AG09319 (cell line): ENCODE measurements around the gene MAPKAPK2.

ENCODE experiments used
- DNase-seq: peaks from one replicate; pipeline ENCODE4 v3.0.0-alpha.2; 2010; ENCODE audit warnings: low read depth; ENCODE audit errors: extremely low read depth
- TF ChIP-seq, protein P1 (sequence below): IDR thresholded peaks from 2 replicates; pipeline ENCODE4 v1.5.1; 2011; ENCODE audit warnings: low read depth, mild to moderate bottlenecking, inconsistent platforms, low read length, moderate library complexity

MAPKAPK2 gene

DNA sequence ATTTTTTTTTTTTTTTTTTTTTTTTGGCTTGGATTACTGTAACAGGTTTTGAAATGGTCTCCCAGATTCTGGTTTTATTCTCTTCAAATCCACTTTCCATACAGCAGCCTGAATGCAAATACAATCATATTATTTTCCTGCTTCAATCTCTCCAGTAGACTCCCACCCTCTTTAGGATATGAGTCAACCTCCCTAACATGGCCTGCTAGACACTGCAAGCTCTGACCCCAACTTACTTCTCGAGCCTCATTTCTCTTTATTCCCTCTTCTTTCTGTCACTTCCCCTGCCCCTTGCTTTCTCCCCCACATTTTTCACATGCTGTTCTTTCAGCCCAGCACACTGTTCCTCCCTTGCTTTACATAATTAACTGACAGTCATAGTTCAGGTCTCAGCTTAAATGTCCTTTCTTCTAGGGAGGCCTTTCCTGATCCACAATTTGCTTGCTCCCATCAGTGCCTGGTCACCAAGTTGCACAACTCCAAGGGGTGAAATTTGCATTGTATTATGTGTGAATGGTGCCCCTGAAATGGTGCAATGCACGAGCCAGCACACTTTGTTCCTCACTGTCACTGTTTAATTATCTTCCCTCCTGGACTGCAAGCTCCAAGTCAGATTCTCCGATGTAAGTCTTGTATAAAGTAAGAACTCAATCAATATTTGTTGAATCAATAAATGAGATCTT is 63.8 kb downstream of the MAPKAPK2 start:
- no peak for DNase-seq
- TF ChIP-seq, protein P1, sequence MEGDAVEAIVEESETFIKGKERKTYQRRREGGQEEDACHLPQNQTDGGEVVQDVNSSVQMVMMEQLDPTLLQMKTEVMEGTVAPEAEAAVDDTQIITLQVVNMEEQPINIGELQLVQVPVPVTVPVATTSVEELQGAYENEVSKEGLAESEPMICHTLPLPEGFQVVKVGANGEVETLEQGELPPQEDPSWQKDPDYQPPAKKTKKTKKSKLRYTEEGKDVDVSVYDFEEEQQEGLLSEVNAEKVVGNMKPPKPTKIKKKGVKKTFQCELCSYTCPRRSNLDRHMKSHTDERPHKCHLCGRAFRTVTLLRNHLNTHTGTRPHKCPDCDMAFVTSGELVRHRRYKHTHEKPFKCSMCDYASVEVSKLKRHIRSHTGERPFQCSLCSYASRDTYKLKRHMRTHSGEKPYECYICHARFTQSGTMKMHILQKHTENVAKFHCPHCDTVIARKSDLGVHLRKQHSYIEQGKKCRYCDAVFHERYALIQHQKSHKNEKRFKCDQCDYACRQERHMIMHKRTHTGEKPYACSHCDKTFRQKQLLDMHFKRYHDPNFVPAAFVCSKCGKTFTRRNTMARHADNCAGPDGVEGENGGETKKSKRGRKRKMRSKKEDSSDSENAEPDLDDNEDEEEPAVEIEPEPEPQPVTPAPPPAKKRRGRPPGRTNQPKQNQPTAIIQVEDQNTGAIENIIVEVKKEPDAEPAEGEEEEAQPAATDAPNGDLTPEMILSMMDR = no peak

DNA sequence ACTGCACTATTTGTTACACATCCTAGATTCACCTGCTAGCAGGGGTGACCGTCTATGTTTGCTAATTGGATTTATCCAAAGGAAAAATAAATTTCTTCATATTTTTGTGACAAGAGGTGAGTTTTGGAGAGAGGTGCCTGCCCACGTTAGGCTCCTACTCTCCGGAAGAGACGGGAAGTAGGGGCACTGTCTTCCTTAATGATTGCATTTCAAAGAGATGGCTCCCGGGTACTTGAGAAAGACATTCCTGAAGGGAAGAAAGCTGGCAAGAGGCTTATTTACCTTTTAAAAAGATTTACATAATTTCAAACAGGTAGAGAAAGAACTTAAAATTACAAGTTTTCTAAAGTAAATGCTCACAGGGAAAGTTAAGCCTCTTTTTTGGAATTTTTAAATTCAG is 67.2 kb downstream of the MAPKAPK2 start:
- TF ChIP-seq, protein P1 = no peak
- DNase-seq = no peak

DNA sequence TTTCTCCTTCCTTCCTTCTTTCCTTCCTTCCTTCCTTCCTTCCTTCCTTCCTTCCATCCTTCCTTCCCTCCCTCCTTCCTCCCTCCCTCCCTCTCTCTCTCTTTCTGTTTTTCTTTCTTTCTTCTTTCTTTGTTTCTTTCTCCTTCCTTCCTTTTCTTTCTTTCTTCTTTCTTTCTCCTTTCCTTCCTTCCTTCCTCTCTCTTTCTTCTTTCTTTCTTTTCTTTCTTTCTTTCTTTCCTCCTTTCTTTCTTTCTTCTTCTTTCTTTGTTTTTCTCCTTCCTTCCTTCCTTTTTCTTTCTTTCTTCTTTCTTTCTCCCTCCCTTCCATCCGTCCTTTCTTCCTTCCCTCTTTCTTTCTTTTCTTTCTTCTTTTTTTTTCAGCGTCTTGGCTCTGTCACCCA is 67.8 kb downstream of the MAPKAPK2 start:
- TF ChIP-seq, protein P1 = no peak
- DNase-seq = no peak

DNA sequence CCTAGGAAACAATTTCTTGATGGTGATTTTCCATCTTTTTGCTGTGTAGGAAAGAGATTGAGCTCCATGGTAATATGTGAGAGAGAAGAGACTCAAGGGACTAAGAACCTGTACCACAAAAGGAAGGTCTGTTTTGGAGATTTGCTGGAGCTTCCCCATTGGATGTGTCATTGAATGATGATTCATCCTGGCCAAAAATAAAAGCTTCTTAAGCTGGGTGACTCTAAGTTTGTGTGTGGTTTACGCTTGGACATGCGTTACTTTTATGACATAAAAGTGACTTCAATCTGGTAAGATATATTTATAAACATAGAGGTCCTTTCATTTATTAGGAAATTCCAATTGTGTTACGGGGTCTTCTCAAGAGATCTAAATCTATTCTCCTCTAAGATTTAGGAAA is 68.4 kb downstream of the MAPKAPK2 start:
- TF ChIP-seq, protein P1 = no peak
- no peak for DNase-seq

DNA sequence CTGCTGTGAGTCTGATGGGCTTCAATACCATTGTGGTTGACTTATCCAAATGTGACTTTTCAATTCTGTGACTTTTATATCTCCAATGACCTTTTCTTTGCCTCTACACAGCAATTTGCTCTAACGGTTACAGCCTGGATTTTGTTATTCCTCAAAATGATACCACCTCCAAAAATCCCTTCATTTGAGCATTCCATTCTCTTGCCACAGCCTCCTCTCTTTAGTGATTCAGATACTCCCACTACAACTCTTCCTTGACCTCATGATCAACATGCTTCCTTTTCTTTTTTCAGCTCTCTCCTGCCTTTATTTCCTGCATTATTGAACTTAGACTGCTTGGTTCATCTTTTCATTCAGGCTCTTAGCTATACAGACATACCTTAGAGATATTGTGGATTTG is 69.3 kb downstream of the MAPKAPK2 start:
- DNase-seq = no peak
- TF ChIP-seq, protein P1 = no peak

DNA sequence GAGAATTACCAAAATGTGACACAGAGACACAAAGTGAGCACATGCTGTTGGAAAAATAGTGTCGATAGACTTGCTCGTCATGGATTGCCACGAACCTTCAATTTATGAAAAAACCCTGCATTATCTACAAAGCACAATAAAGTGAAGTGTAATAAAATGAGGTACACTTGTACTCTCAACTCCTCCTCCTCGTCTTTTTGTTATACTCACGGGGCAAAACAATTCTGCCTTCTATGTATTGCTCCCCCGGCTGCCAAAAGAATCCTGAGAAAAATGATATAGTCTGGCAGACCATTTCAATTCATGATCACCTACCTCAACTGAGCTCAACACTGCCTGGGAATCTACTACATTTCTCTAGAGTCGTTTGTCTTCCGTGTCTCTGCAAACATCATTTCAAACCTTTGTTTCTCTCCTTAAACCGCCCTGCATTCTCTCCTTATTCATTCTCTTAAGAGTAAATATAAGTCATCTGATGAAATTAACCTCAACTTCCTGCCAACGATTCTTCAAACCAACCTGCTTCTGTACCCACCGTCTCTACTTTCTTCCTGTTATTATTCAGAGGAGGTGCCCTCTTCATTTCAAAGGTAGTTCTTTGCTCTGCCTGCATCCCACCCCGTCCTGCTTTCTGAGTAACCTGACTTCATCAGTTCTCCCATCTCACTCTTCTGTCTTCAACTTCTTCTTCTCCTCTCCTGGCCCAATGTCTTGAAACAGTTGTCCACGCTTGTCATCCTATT is 73.0 kb downstream of the MAPKAPK2 start:
- DNase-seq = no peak
- TF ChIP-seq, protein P1 = no peak

DNA sequence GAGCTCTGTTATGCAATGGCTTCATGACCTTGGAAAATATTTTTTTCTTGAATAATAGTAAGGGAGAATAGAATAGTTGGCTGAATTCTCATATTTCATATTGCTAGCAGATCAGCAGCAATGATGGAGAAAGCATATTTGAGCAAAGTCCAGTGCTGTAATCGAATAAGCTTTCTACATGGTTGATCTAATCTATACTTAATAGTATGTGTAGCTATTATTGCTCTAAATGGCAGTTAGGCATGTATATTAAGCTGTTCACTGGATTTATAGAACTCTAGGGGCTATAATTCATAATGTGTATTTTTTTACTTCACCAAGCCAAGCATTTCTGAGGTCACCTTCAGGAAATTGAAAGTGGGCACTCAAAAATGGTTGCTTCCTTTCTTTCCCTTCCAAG is 75.9 kb downstream of the MAPKAPK2 start:
- no peak for DNase-seq
- TF ChIP-seq, protein P1 = no peak
